ENCODE data around the gene TRIP11.

Gene TRIP11

GRCh38 chr14:92009604-92010003 lies 30.3 kb downstream of the TRIP11 start:
- no peak for DNase-seq (ENCODE audit: low read depth)

- no peak for DNase-seq (ENCODE audit: low read depth)
Observed at GRCh38 chr14:92005019-92005418, 34.8 kb downstream of the TRIP11 start.

GRCh38 chr14:92004062-92004461 lies 35.8 kb downstream of the TRIP11 start:
- no peak for DNase-seq (ENCODE audit: low read depth)

- no peak for DNase-seq (ENCODE audit: low read depth)
Observed at GRCh38 chr14:91998667-91999570, 40.9 kb downstream of the TRIP11 start.

- DNase-seq (ENCODE audit: low read depth), result no peak
Observed at GRCh38 chr14:91997492-91997891, 42.4 kb downstream of the TRIP11 start.

GRCh38 chr14:91996948-91997371 lies 42.9 kb downstream of the TRIP11 start:
- no peak for DNase-seq (ENCODE audit: low read depth)

GRCh38 chr14:91987192-91987591 lies 52.7 kb downstream of the TRIP11 start:
- no peak for DNase-seq (ENCODE audit: low read depth)

GRCh38 chr14:91985521-91986255 lies 54.2 kb downstream of the TRIP11 start:
- DNase-seq (ENCODE audit: low read depth), result no peak

- no peak for DNase-seq (ENCODE audit: low read depth)
Observed at GRCh38 chr14:91985008-91985407, 54.9 kb downstream of the TRIP11 start.

GRCh38 chr14:91983588-91983987 lies 56.3 kb downstream of the TRIP11 start:
- DNase-seq (ENCODE audit: low read depth), result no peak

- DNase-seq (ENCODE audit: low read depth), result peak; percentile 92
Observed at GRCh38 chr14:91980157-91980556, 59.7 kb downstream of the TRIP11 start.

- DNase-seq (ENCODE audit: low read depth), result no peak
Observed at GRCh38 chr14:91977884-91978283, 62.0 kb downstream of the TRIP11 start.

- no peak for DNase-seq (ENCODE audit: low read depth)
Observed at GRCh38 chr14:91975763-91976162, 64.1 kb downstream of the TRIP11 start.

- no peak for DNase-seq (ENCODE audit: low read depth)
Observed at GRCh38 chr14:91971188-91971778, 68.6 kb downstream of the TRIP11 start.

- no peak for DNase-seq (ENCODE audit: low read depth)
Observed at GRCh38 chr14:91968280-91968679, 71.6 kb downstream of the TRIP11 start.

GRCh38 chr14:91964724-91965123 lies 75.1 kb downstream of the TRIP11 start:
- DNase-seq (ENCODE audit: low read depth), result no peak

- DNase-seq (ENCODE audit: low read depth), result no peak
Observed at GRCh38 chr14:91964011-91964410, 75.8 kb downstream of the TRIP11 start.

- no peak for DNase-seq (ENCODE audit: low read depth)
Observed at GRCh38 chr14:91963465-91963864, 76.4 kb downstream of the TRIP11 start.

- no peak for DNase-seq (ENCODE audit: low read depth)
Observed at GRCh38 chr14:91961297-91962220, 78.3 kb downstream of the TRIP11 start.

GRCh38 chr14:91957876-91958313 lies 82.0 kb downstream of the TRIP11 start:
- no peak for DNase-seq (ENCODE audit: low read depth)

GRCh38 chr14:91956616-91957015 lies 83.2 kb downstream of the TRIP11 start:
- DNase-seq (ENCODE audit: low read depth), result no peak

GRCh38 chr14:91955168-91955567 lies 84.7 kb downstream of the TRIP11 start:
- no peak for DNase-seq (ENCODE audit: low read depth)

Data from non-pigmented ciliary epithelial cell (primary cell).